NT2/D1 (cell line): Measurements from ENCODE around the gene YBX2.

ENCODE experiments used
- SUZ12 ChIP-seq: IDR thresholded peaks from 2 replicates; pipeline ENCODE4 v1.6.1; 2011; ENCODE audit not compliant: insufficient read length, insufficient read depth; ENCODE audit errors: extremely low read depth
- YY1 ChIP-seq: IDR thresholded peaks from 2 replicates; pipeline ENCODE4 v1.6.1; 2011; ENCODE audit not compliant: insufficient read length, insufficient read depth
- ZNF274 ChIP-seq: IDR thresholded peaks from 2 replicates; pipeline ENCODE4 v1.6.1; 2011; ENCODE audit warnings: mild to moderate bottlenecking, low read depth, low read length

- TF ChIP-seq SUZ12 (no peak), YY1 (no peak), ZNF274 (no peak)
Measured at GRCh38 chr17:7290166-7290565, 4.3 kb downstream of the YBX2 start.
